OCI-LY7 (cell line): ENCODE measurements around the gene GFRA4. TPM values are rescaled to one million over a fixed set of nuclear protein-coding genes. Genes with fewer than 3 reads are reported as not detected.

Experiments
- BruUV-seq: library from RNA; stranded (reverse); fragments of 400-500 nt; replicated peaks from 2 replicates; lab custom pipeline; 2021; lab: Mats Ljungman, UMichigan
- CTCF ChIA-PET: fragments of 300-600 bp; sonication (Branson Sonifier 250); formaldehyde crosslinking; loops from one replicate; lab custom pipeline; 2022; ENCODE audit warnings: antibody characterized with exemption; ENCODE audit not compliant: unreplicated experiment; lab: Charles Lee
- POLR2A ChIA-PET: fragments of 300-600 bp; sonication (Branson Sonifier 250); formaldehyde crosslinking; loops from one replicate; lab custom pipeline; 2022; ENCODE audit warnings: antibody characterized with exemption; lab: Charles Lee
- DNase-seq: peaks from one replicate; pipeline ENCODE4 v3.0.0-alpha.2; 2015; ENCODE audit warnings: low spot score
- H2AFZ ChIP-seq: fragments of 200-600 bp; sonication (generic), shearing (Covaris generic); 2 replicates; pipeline ENCODE4 v1.6.1; 2014; ENCODE audit warnings: mild to moderate bottlenecking, antibody characterized with exemption, low read length, moderate library complexity
- H3K27ac ChIP-seq: fragments of 200-600 bp; sonication (generic); 2 replicates; pipeline ENCODE4 v1.5.1; 2014; ENCODE audit warnings: mixed run types, low read depth, mild to moderate bottlenecking, moderate library complexity, low read length, inconsistent platforms; ENCODE audit not compliant: poor library complexity, severe bottlenecking
- H3K36me3 ChIP-seq: fragments of 200-600 bp; sonication (generic); 2 replicates; pipeline ENCODE4 v1.6.1; 2014; ENCODE audit warnings: mild to moderate bottlenecking, antibody characterized with exemption, low read length, moderate library complexity, mixed read lengths; ENCODE audit not compliant: insufficient read depth
- H3K4me1 ChIP-seq: fragments of 200-600 bp; sonication (generic); 2 replicates; pipeline ENCODE4 v1.5.1; 2014; ENCODE audit warnings: mild to moderate bottlenecking, low read length; ENCODE audit not compliant: insufficient read depth, poor library complexity, severe bottlenecking
- H3K4me2 ChIP-seq: fragments of 200-600 bp; sonication (generic); 2 replicates; pipeline ENCODE4 v1.6.1; 2014; ENCODE audit warnings: mild to moderate bottlenecking, low read length
- H3K4me3 ChIP-seq: fragments of 200-600 bp; sonication (generic); 2 replicates; pipeline ENCODE4 v1.5.1; 2014; ENCODE audit warnings: mild to moderate bottlenecking, low read depth, low read length; ENCODE audit not compliant: poor library complexity, severe bottlenecking
- H3K79me2 ChIP-seq: fragments of 200-600 bp; sonication (generic); 2 replicates; pipeline ENCODE4 v1.6.1; 2016; ENCODE audit warnings: low read depth, mild to moderate bottlenecking, low read length, moderate library complexity, mixed read lengths; ENCODE audit not compliant: insufficient read depth
- H3K9me2 ChIP-seq: fragments of 200-600 bp; sonication (generic); 2 replicates; pipeline ENCODE4 v1.6.1; 2016; ENCODE audit warnings: mild to moderate bottlenecking, low read length, mixed read lengths; ENCODE audit not compliant: insufficient read depth
- H3K9me3 ChIP-seq: fragments of 200-600 bp; sonication (generic); 2 replicates; pipeline ENCODE4 v1.6.1; 2014; ENCODE audit warnings: mild to moderate bottlenecking, mixed run types, low read length, mixed read lengths
- H4K20me1 ChIP-seq: fragments of 200-600 bp; sonication (generic); 2 replicates; pipeline ENCODE4 v1.6.1; 2014; ENCODE audit warnings: mild to moderate bottlenecking, antibody characterized with exemption, low read length, moderate library complexity, mixed read lengths; ENCODE audit not compliant: insufficient read depth
- CTCF ChIP-seq: fragments of 200-600 bp; sonication (generic); conservative IDR thresholded peaks from 2 replicates; pipeline ENCODE4 v1.5.1; 2014; ENCODE audit warnings: mild to moderate bottlenecking, antibody characterized with exemption, low read length, moderate library complexity, mixed read lengths
- EZH2phosphoT487 ChIP-seq: fragments of 200-600 bp; sonication (generic); IDR thresholded peaks from 2 replicates; pipeline ENCODE4 v1.6.1; 2018; ENCODE audit warnings: low read depth, borderline replicate concordance, mild to moderate bottlenecking, mixed run types, antibody characterized with exemption, low read length, moderate library complexity, mixed read lengths
- intact Hi-C: fragments of 100-400 bp; cut with micrococcal nuclease; formaldehyde crosslinking; loops from one replicate; pipeline ENCODE4 v1.10.0; 2022; ENCODE audit not compliant: unreplicated experiment
- total RNA-seq, 2 experiments: library from RNA; depleted of rRNA in 1 of 2; stranded (reverse); fragments of >200 nt in 1 of 2; shearing (Covaris generic) in 1 of 2; gene quantifications; 2 replicates each; pipeline ENCODE4 v1.2.3, GENCODE V29; 2014 to 2022

Gene GFRA4
- total RNA-seq, 2 experiments from 2014 or later = not detected

- Histone ChIP-seq H3K27ac (no peak overlapping the region), H3K4me3 (no peak overlapping the region), H3K36me3 (no peaks in the 10 kb centered on the region), H3K79me2 (no peaks in the 10 kb centered on the region), H4K20me1 (no peaks in the 10 kb centered on the region), H2AFZ (no peak overlapping the region), H3K9me2 (no peaks in the 10 kb centered on the region), H3K9me3 (no peaks in the 10 kb centered on the region), H3K4me1 (no peaks in the 10 kb centered on the region), H3K4me2 (no peak overlapping the region)
- intact Hi-C loops = no loop called here
- no peak for TF ChIP-seq EZH2phosphoT487
- no peak for TF ChIP-seq CTCF
- ChIA-PET CTCF (no interaction called here), POLR2A (no interaction called here)
- BruUV-seq = no TSS peak
- DNase-seq = no peak
These were observed 28.1 kb upstream of the GFRA4 start for GRCh38 chr20:3691306-3691705.

GRCh38 chr20:3690413-3690812 is 27.2 kb upstream of the GFRA4 start:
- Histone ChIP-seq H4K20me1 (no peaks in the 10 kb centered on the region), H3K9me2 (no peaks in the 10 kb centered on the region), H3K4me1 (no peaks in the 10 kb centered on the region), H3K4me2 (no peak overlapping the region), H3K9me3 (no peaks in the 10 kb centered on the region), H3K27ac (no peak overlapping the region), H3K36me3 (no peaks in the 10 kb centered on the region), H2AFZ (no peak overlapping the region), H3K4me3 (no peak overlapping the region), H3K79me2 (no peaks in the 10 kb centered on the region)
- POLR2A ChIA-PET = no interaction called here
- DNase-seq = no peak
- intact Hi-C loops = no loop called here
- no TSS peak for BruUV-seq
- CTCF ChIA-PET = no interaction called here
- TF ChIP-seq EZH2phosphoT487 = no peak
- no peak for TF ChIP-seq CTCF

GRCh38 chr20:3689978-3690377 is 26.8 kb upstream of the GFRA4 start:
- DNase-seq = no peak
- Histone ChIP-seq H3K36me3 (no peaks in the 10 kb centered on the region), H4K20me1 (no peaks in the 10 kb centered on the region), H3K27ac (no peak overlapping the region), H3K9me2 (no peaks in the 10 kb centered on the region), H3K4me1 (no peaks in the 10 kb centered on the region), H3K9me3 (no peaks in the 10 kb centered on the region), H3K4me3 (no peak overlapping the region), H3K4me2 (no peak overlapping the region), H3K79me2 (no peaks in the 10 kb centered on the region), H2AFZ (no peak overlapping the region)
- TF ChIP-seq EZH2phosphoT487 = no peak
- no peak for TF ChIP-seq CTCF
- BruUV-seq = no TSS peak
- CTCF ChIA-PET = no interaction called here
- intact Hi-C loops = no loop called here
- POLR2A ChIA-PET = no interaction called here
